ENCODE data around the gene HUNK.

HUNK gene

GRCh38 chr21:31973402-31973944, 100.7 kb downstream of the HUNK start:
- no peaks in the 10 kb centered on the region for H3K4me1 ChIP-seq (ENCODE audit: insufficient read depth, low read length)
- no peaks in the 10 kb centered on the region for H3K27me3 ChIP-seq (ENCODE audit: insufficient read depth, low read length)
- peaks cover 41% of the 10 kb centered on the region for H3K36me3 ChIP-seq (ENCODE audit: insufficient read depth, low read length)
- no peak overlapping the region for H2AFZ ChIP-seq (ENCODE audit: low read depth, low read length)
- no peak overlapping the region for H3K4me3 ChIP-seq (ENCODE audit: low read length)
- no peaks in the 10 kb centered on the region for H3K9me3 ChIP-seq (ENCODE audit: low read length)

- no peak overlapping the region for H3K4me3 ChIP-seq (ENCODE audit: low read length)
- H3K36me3 ChIP-seq (ENCODE audit: insufficient read depth, low read length) = peaks cover 38% of the 10 kb centered on the region
- no peaks in the 10 kb centered on the region for H3K9me3 ChIP-seq (ENCODE audit: low read length)
- no peaks in the 10 kb centered on the region for H3K27me3 ChIP-seq (ENCODE audit: insufficient read depth, low read length)
- H2AFZ ChIP-seq (ENCODE audit: low read depth, low read length) = no peak overlapping the region
- no peaks in the 10 kb centered on the region for H3K4me1 ChIP-seq (ENCODE audit: insufficient read depth, low read length)
Observed at GRCh38 chr21:31974454-31974985, 101.7 kb downstream of the HUNK start.

GRCh38 chr21:31975491-31975890, 102.7 kb downstream of the HUNK start:
- no peaks in the 10 kb centered on the region for H3K9me3 ChIP-seq (ENCODE audit: low read length)
- no peak overlapping the region for H3K4me3 ChIP-seq (ENCODE audit: low read length)
- peaks cover 32% of the 10 kb centered on the region for H3K36me3 ChIP-seq (ENCODE audit: insufficient read depth, low read length)
- H3K27me3 ChIP-seq (ENCODE audit: insufficient read depth, low read length) = no peaks in the 10 kb centered on the region
- H3K4me1 ChIP-seq (ENCODE audit: insufficient read depth, low read length) = no peaks in the 10 kb centered on the region
- H2AFZ ChIP-seq (ENCODE audit: low read depth, low read length) = no peak overlapping the region

GRCh38 chr21:31977816-31978215, 105.0 kb downstream of the HUNK start:
- H3K9me3 ChIP-seq (ENCODE audit: low read length) = no peaks in the 10 kb centered on the region
- peaks cover 24% of the 10 kb centered on the region for H3K36me3 ChIP-seq (ENCODE audit: insufficient read depth, low read length)
- no peak overlapping the region for H2AFZ ChIP-seq (ENCODE audit: low read depth, low read length)
- H3K4me1 ChIP-seq (ENCODE audit: insufficient read depth, low read length) = no peaks in the 10 kb centered on the region
- no peaks in the 10 kb centered on the region for H3K27me3 ChIP-seq (ENCODE audit: insufficient read depth, low read length)
- H3K4me3 ChIP-seq (ENCODE audit: low read length) = no peak overlapping the region

GRCh38 chr21:31983120-31983519, 110.3 kb downstream of the HUNK start:
- Histone ChIP-seq H3K4me1 (ENCODE audit: insufficient read depth, low read length) (no peaks in the 10 kb centered on the region), H3K27me3 (ENCODE audit: insufficient read depth, low read length) (no peaks in the 10 kb centered on the region), H2AFZ (ENCODE audit: low read depth, low read length) (no peak overlapping the region), H3K4me3 (ENCODE audit: low read length) (no peak overlapping the region), H3K36me3 (ENCODE audit: insufficient read depth, low read length) (peaks cover 21% of the 10 kb centered on the region), H3K9me3 (ENCODE audit: low read length) (no peaks in the 10 kb centered on the region)

- H3K36me3 ChIP-seq (ENCODE audit: insufficient read depth, low read length) = peaks cover 21% of the 10 kb centered on the region
- no peak overlapping the region for H2AFZ ChIP-seq (ENCODE audit: low read depth, low read length)
- no peaks in the 10 kb centered on the region for H3K27me3 ChIP-seq (ENCODE audit: insufficient read depth, low read length)
- H3K4me1 ChIP-seq (ENCODE audit: insufficient read depth, low read length) = no peaks in the 10 kb centered on the region
- H3K4me3 ChIP-seq (ENCODE audit: low read length) = no peak overlapping the region
- no peaks in the 10 kb centered on the region for H3K9me3 ChIP-seq (ENCODE audit: low read length)
Observed at GRCh38 chr21:31983554-31983953, 110.7 kb downstream of the HUNK start.

GRCh38 chr21:31985398-31985797, 112.6 kb downstream of the HUNK start:
- Histone ChIP-seq H3K27me3 (ENCODE audit: insufficient read depth, low read length) (no peaks in the 10 kb centered on the region), H3K4me3 (ENCODE audit: low read length) (no peak overlapping the region), H3K9me3 (ENCODE audit: low read length) (no peaks in the 10 kb centered on the region), H3K36me3 (ENCODE audit: insufficient read depth, low read length) (peaks cover 18% of the 10 kb centered on the region), H2AFZ (ENCODE audit: low read depth, low read length) (no peak overlapping the region), H3K4me1 (ENCODE audit: insufficient read depth, low read length) (no peaks in the 10 kb centered on the region)

GRCh38 chr21:31986035-31986856, 113.4 kb downstream of the HUNK start:
- Histone ChIP-seq H2AFZ (ENCODE audit: low read depth, low read length) (no peak overlapping the region), H3K4me3 (ENCODE audit: low read length) (no peak overlapping the region), H3K27me3 (ENCODE audit: insufficient read depth, low read length) (no peaks in the 10 kb centered on the region), H3K9me3 (ENCODE audit: low read length) (no peaks in the 10 kb centered on the region), H3K36me3 (ENCODE audit: insufficient read depth, low read length) (peaks cover 18% of the 10 kb centered on the region), H3K4me1 (ENCODE audit: insufficient read depth, low read length) (no peaks in the 10 kb centered on the region)

GRCh38 chr21:31987696-31988095, 114.9 kb downstream of the HUNK start:
- Histone ChIP-seq H3K4me1 (ENCODE audit: insufficient read depth, low read length) (no peaks in the 10 kb centered on the region), H3K9me3 (ENCODE audit: low read length) (no peaks in the 10 kb centered on the region), H3K36me3 (ENCODE audit: insufficient read depth, low read length) (peaks cover 27% of the 10 kb centered on the region), H3K4me3 (ENCODE audit: low read length) (no peak overlapping the region), H2AFZ (ENCODE audit: low read depth, low read length) (no peak overlapping the region), H3K27me3 (ENCODE audit: insufficient read depth, low read length) (no peaks in the 10 kb centered on the region)

- Histone ChIP-seq H2AFZ (ENCODE audit: low read depth, low read length) (no peak overlapping the region), H3K9me3 (ENCODE audit: low read length) (no peaks in the 10 kb centered on the region), H3K4me1 (ENCODE audit: insufficient read depth, low read length) (no peaks in the 10 kb centered on the region), H3K36me3 (ENCODE audit: insufficient read depth, low read length) (peaks cover 23% of the 10 kb centered on the region), H3K27me3 (ENCODE audit: insufficient read depth, low read length) (no peaks in the 10 kb centered on the region), H3K4me3 (ENCODE audit: low read length) (no peak overlapping the region)
Observed at GRCh38 chr21:31988492-31989290, 115.9 kb downstream of the HUNK start.

GRCh38 chr21:31991356-31992331, 118.8 kb downstream of the HUNK start:
- no peak overlapping the region for H2AFZ ChIP-seq (ENCODE audit: low read depth, low read length)
- peaks cover 24% of the 10 kb centered on the region for H3K36me3 ChIP-seq (ENCODE audit: insufficient read depth, low read length)
- H3K27me3 ChIP-seq (ENCODE audit: insufficient read depth, low read length) = no peaks in the 10 kb centered on the region
- no peaks in the 10 kb centered on the region for H3K9me3 ChIP-seq (ENCODE audit: low read length)
- H3K4me1 ChIP-seq (ENCODE audit: insufficient read depth, low read length) = peaks cover 3% of the 10 kb centered on the region
- no peak overlapping the region for H3K4me3 ChIP-seq (ENCODE audit: low read length)

GRCh38 chr21:31992391-31992790, 119.6 kb downstream of the HUNK start:
- no peaks in the 10 kb centered on the region for H3K9me3 ChIP-seq (ENCODE audit: low read length)
- H3K4me3 ChIP-seq (ENCODE audit: low read length) = no peak overlapping the region
- no peaks in the 10 kb centered on the region for H3K27me3 ChIP-seq (ENCODE audit: insufficient read depth, low read length)
- peaks cover 3% of the 10 kb centered on the region for H3K4me1 ChIP-seq (ENCODE audit: insufficient read depth, low read length)
- H3K36me3 ChIP-seq (ENCODE audit: insufficient read depth, low read length) = peaks cover 27% of the 10 kb centered on the region
- H2AFZ ChIP-seq (ENCODE audit: low read depth, low read length) = no peak overlapping the region
